ENCODE data around the gene INPP5A. TPM values are rescaled to one million over a fixed set of nuclear protein-coding genes. Genes with fewer than 3 reads are reported as not detected.

Gene INPP5A
- total and polyA plus RNA-seq, 2 of the 13 experiments (the other 11 are each of a cell fraction or from before 2014, with no cell fraction given) = 17.5 to 37.9 TPM

DNA sequence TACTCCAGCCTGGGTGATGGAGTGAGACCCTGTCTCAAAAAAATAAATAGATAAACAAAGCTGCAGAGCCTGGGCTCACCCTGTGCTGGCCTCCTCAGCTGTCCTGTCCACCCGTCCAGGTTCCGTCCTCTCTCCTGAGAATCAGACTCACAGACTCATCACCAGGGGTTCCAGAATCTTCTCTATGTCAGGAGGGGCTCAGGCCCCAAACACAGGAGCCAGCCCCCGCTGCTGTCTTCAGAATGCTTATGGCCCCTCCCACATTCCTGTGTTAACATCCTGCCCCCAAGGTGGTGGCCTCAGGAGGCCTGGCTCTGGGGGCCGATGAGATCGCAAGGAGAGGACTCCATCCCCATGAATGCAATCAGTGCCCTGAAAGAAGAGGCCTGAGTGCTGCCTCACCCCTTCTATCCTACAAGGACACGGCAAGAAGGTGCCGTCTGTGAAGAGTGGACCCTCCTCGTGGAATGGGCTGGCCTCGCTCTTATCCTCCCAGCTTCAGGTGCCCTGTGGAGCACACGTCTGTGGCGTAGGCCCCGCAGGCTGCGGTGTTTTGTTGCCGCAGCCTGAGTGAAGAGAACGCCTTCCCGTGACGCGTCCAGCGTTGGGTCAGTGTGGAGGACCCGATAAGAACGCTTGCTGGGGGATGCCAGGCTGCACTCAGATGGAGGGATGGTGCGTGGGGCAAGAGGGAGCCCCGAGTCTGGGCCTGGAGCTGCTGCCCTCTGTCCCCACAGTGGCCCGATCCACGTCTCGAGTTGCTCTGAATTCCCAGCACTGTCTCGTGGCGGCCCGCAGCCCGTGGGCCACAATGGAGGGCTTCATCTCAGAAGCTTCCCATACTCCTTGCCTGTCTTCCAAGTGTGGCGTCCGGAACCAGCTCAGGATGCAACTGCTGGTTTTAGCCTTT is 77.1 kb downstream of the INPP5A start:
- intact Hi-C loops (cut with micrococcal nuclease; ENCODE audit: unreplicated experiment) = no loop called here
- no TSS peak for BruUV-seq (replicated peaks)
- H3K4me2 ChIP-seq (ENCODE audit: low read depth, low read length) = no peak overlapping the region
- ATAC-seq = no peak
- H3K4me1 ChIP-seq (ENCODE audit: insufficient read depth, low read length) = no peaks in the 10 kb centered on the region
- no peaks in the 10 kb centered on the region for H3K27me3 ChIP-seq (ENCODE audit: control insufficient read depth in 1 of 2, insufficient read depth in 2 of 2, low read length in 2 of 2)
- POLR2A ChIA-PET = no interaction called here
- H3K4me3 ChIP-seq (replicated peaks in 1 of 3; ENCODE audit: insufficient read depth in 1 of 3, low read depth in 2 of 3, low read length in 3 of 3) = no peak overlapping the region
- H3K36me3 ChIP-seq (replicated peaks in 1 of 2; ENCODE audit: control insufficient read depth in 1 of 2, insufficient read depth in 2 of 2, low read length in 2 of 2) = no peaks in the 10 kb centered on the region
- no peaks in the 10 kb centered on the region for H3K79me2 ChIP-seq (ENCODE audit: insufficient read depth, low read length)
- WGBS (ENCODE audit: low lambda C conversion rate) = 97% methylated on average over 18 of the region's 32 CpGs
- peaks cover 2% of the 10 kb centered on the region; the same call in 1 of the 2 replicates for H3K9me3 ChIP-seq (ENCODE audit: low read length)
- H3K27ac ChIP-seq (ENCODE audit: extremely low read length, insufficient read depth, low read length) = no peak overlapping the region
- in situ Hi-C loops (cut with HindIII; ENCODE audit: extremely low pct_ligation_motif_present, low pct_unique_long_range_greater_than_20kb) = no loop called here
- no peak overlapping the region for H3K9ac ChIP-seq (ENCODE audit: insufficient read depth, low read depth, low read length)
- no peak overlapping the region for H2AFZ ChIP-seq (ENCODE audit: low read length)
- H4K20me1 ChIP-seq (ENCODE audit: insufficient read depth, low read length) = no peaks in the 10 kb centered on the region
- no peak for FAIRE-seq
- CTCF ChIA-PET (ENCODE audit: low intra/inter-chr PET ratio, low total read pairs) = no interaction called here
- no peak for DNase-seq (ENCODE audit: low spot score)
- TF ChIP-seq POGZ (CRISPR knock-in tag; IDR thresholded peaks at IDR 0.05) (no peak), PAF1 (CRISPR knock-in tag; IDR thresholded peaks at IDR 0.05) (no peak), ZMYM4 (CRISPR knock-in tag; IDR thresholded peaks at IDR 0.05) (no peak), ZFYVE20 (CRISPR knock-in tag; IDR thresholded peaks at IDR 0.05; ENCODE audit: borderline replicate concordance, low read depth) (no peak), MAFF (IDR thresholded peaks at IDR 0.05; ENCODE audit: low read depth, low read length) (no peak), SIN3A (IDR thresholded peaks at IDR 0.05; ENCODE audit: borderline replicate concordance, low read depth, low read length) (no peak), HNRNPK (IDR thresholded peaks at IDR 0.05; ENCODE audit: low read depth, low read length, poor library complexity, severe bottlenecking) (no peak), HOXA9 (CRISPR knock-in tag; IDR thresholded peaks at IDR 0.05; ENCODE audit: borderline replicate concordance) (no peak), ZNF432 (CRISPR knock-in tag; IDR thresholded peaks at IDR 0.05; ENCODE audit: borderline replicate concordance) (no peak)
- TF ChIP-seq, protein P1, sequence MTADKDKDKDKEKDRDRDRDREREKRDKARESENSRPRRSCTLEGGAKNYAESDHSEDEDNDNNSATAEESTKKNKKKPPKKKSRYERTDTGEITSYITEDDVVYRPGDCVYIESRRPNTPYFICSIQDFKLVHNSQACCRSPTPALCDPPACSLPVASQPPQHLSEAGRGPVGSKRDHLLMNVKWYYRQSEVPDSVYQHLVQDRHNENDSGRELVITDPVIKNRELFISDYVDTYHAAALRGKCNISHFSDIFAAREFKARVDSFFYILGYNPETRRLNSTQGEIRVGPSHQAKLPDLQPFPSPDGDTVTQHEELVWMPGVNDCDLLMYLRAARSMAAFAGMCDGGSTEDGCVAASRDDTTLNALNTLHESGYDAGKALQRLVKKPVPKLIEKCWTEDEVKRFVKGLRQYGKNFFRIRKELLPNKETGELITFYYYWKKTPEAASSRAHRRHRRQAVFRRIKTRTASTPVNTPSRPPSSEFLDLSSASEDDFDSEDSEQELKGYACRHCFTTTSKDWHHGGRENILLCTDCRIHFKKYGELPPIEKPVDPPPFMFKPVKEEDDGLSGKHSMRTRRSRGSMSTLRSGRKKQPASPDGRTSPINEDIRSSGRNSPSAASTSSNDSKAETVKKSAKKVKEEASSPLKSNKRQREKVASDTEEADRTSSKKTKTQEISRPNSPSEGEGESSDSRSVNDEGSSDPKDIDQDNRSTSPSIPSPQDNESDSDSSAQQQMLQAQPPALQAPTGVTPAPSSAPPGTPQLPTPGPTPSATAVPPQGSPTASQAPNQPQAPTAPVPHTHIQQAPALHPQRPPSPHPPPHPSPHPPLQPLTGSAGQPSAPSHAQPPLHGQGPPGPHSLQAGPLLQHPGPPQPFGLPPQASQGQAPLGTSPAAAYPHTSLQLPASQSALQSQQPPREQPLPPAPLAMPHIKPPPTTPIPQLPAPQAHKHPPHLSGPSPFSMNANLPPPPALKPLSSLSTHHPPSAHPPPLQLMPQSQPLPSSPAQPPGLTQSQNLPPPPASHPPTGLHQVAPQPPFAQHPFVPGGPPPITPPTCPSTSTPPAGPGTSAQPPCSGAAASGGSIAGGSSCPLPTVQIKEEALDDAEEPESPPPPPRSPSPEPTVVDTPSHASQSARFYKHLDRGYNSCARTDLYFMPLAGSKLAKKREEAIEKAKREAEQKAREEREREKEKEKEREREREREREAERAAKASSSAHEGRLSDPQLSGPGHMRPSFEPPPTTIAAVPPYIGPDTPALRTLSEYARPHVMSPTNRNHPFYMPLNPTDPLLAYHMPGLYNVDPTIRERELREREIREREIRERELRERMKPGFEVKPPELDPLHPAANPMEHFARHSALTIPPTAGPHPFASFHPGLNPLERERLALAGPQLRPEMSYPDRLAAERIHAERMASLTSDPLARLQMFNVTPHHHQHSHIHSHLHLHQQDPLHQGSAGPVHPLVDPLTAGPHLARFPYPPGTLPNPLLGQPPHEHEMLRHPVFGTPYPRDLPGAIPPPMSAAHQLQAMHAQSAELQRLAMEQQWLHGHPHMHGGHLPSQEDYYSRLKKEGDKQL (CRISPR knock-in tag; IDR thresholded peaks at IDR 0.05; ENCODE audit: low read depth) = no peak

Data from HepG2 (cell line).